Lower leg skin (tissue), 3 donors: ENCODE measurements around the gene RBFA.

Source experiments
- POLR2A ChIP-seq, 2 donors: fragments of 450-650 bp; IDR thresholded peaks; one replicate each; pipeline ENCODE4 v1.6.1; 2016 to 2017; ENCODE audit warnings: antibody characterized with exemption in 2 of 2, mild to moderate bottlenecking in 1 of 2, moderate library complexity in 1 of 2
- TF ChIP-seq, protein P1 (sequence below), 3 donors: fragments of 450-650 bp; IDR thresholded peaks; one replicate each; pipeline ENCODE4 v1.5.1; 2016; ENCODE audit warnings: antibody characterized with exemption in 3 of 3, mild to moderate bottlenecking in 3 of 3, moderate library complexity in 2 of 3

DNA sequence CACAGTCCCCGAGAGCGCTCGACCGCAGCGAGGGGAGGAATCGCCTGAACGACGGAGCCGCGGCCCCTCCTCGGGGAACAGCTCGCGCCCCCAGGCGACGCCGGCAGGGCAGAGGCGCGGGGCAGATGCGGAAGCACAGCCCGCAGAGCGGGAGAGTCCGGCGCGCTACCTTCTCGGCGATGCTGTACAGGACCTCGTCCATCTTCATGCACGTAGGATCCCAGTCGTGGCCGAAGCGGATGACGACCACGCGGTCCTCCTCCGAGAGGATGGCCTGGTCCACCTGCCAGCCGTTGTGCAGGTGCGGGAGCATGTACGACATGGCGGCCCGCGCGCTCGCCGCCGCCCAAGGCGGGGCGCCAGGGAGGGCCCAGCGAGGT is 46.2 kb upstream of the RBFA start:
- TF ChIP-seq POLR2A (IDR thresholded peaks at IDR 0.05) = no peak
- TF ChIP-seq, protein P1, sequence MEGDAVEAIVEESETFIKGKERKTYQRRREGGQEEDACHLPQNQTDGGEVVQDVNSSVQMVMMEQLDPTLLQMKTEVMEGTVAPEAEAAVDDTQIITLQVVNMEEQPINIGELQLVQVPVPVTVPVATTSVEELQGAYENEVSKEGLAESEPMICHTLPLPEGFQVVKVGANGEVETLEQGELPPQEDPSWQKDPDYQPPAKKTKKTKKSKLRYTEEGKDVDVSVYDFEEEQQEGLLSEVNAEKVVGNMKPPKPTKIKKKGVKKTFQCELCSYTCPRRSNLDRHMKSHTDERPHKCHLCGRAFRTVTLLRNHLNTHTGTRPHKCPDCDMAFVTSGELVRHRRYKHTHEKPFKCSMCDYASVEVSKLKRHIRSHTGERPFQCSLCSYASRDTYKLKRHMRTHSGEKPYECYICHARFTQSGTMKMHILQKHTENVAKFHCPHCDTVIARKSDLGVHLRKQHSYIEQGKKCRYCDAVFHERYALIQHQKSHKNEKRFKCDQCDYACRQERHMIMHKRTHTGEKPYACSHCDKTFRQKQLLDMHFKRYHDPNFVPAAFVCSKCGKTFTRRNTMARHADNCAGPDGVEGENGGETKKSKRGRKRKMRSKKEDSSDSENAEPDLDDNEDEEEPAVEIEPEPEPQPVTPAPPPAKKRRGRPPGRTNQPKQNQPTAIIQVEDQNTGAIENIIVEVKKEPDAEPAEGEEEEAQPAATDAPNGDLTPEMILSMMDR (IDR thresholded peaks at IDR 0.05) = no peak
